Lung (tissue), 12 donors: ENCODE measurements around the gene B3GNT9. TPM values are rescaled to one million over a fixed set of nuclear protein-coding genes. Genes with fewer than 3 reads are reported as not detected.

Source experiments
- ATAC-seq: fragments of 200-7000 bp; cut with Tn5 transposase; one replicate; pipeline ENCODE4 v1.9.1; 2020; ENCODE audit warnings: moderate number of reproducible peaks; ENCODE audit not compliant: insufficient read depth, low FRiP score
- DNase-seq, 3 donors: peaks; one replicate each; pipeline ENCODE4 v3.0.0-alpha.2; 2013 to 2017
- H3K27ac ChIP-seq, 2 donors: one replicate each; pipeline ENCODE4 v1.5.1; 2013; ENCODE audit warnings: mild to moderate bottlenecking in 2 of 2, moderate library complexity in 2 of 2, control low read depth in 1 of 2, inconsistent platforms in 1 of 2, low read depth in 1 of 2, low read length in 1 of 2
- H3K27me3 ChIP-seq, 3 donors: one replicate each; pipeline ENCODE4 v1.5.1; 2013; ENCODE audit warnings: low read length in 2 of 3; ENCODE audit not compliant: control insufficient read depth in 3 of 3, insufficient read depth in 3 of 3
- H3K36me3 ChIP-seq, 4 donors: one replicate each; pipeline ENCODE4 v1.5.1; 2013; ENCODE audit warnings: low read length in 4 of 4, mild to moderate bottlenecking in 1 of 4, moderate library complexity in 1 of 4; ENCODE audit not compliant: control insufficient read depth in 4 of 4, insufficient read depth in 4 of 4
- H3K4me1 ChIP-seq, 5 donors: one replicate each; pipeline ENCODE4 v1.5.1; 2013; ENCODE audit warnings: low read length in 5 of 5, mild to moderate bottlenecking in 2 of 5, moderate library complexity in 1 of 5; ENCODE audit not compliant: control insufficient read depth in 5 of 5, insufficient read depth in 5 of 5
- H3K4me3 ChIP-seq: one replicate; pipeline ENCODE4 v1.5.1; 2013; ENCODE audit warnings: mild to moderate bottlenecking, control low read depth, moderate library complexity
- H3K9ac ChIP-seq, 2 donors: one replicate each; pipeline ENCODE4 v1.5.1; 2013; ENCODE audit warnings: low read length in 2 of 2, control low read depth in 1 of 2; ENCODE audit not compliant: insufficient read depth in 1 of 2
- H3K9me3 ChIP-seq, 4 donors: one replicate each; pipeline ENCODE4 v1.5.1; 2013; ENCODE audit warnings: low read length in 3 of 4, mild to moderate bottlenecking in 1 of 4, moderate library complexity in 1 of 4; ENCODE audit not compliant: control insufficient read depth in 4 of 4, insufficient read depth in 3 of 4
- WGBS, 2 donors: extraction: QIAGEN DNeasy Blood & Tissue Kit; methylation state at CpG; one replicate each; pipeline ENCODE4 v1.1.7; 2013; 5-methylcytosine and 5-hydroxymethylcytosine counted together
- polyA plus RNA-seq, 2 donors: library from polyadenylated mRNA; stranded (reverse); fragments of 200-250 nt; gene quantifications; one replicate each; pipeline ENCODE4 v1.2.1, GENCODE V29; 2013
- total RNA-seq, 2 donors: library from RNA; depleted of rRNA in 1 of 2; stranded (reverse); fragments of >200 nt in 1 of 2; gene quantifications; one replicate each; pipeline ENCODE4 v1.2.1, GENCODE V29; 2014 to 2021
- TF ChIP-seq, protein P1 (sequence below): IDR thresholded peaks from 2 replicates; pipeline ENCODE4 v1.5.1; 2012; ENCODE audit warnings: mild to moderate bottlenecking; ENCODE audit errors: control extremely low read depth, extremely low read depth
- donor health status: control.
- donor health status: control.
- donor health status: Bipolar disorder and iron deficiency.
- donor health status: healthy.
- donor health status: DM: yes; HTN: yes; CAD: no.

Gene B3GNT9
- total and polyA plus RNA-seq, 4 donors, result 8.4 to 22.9 (median 14.5) TPM

DNA sequence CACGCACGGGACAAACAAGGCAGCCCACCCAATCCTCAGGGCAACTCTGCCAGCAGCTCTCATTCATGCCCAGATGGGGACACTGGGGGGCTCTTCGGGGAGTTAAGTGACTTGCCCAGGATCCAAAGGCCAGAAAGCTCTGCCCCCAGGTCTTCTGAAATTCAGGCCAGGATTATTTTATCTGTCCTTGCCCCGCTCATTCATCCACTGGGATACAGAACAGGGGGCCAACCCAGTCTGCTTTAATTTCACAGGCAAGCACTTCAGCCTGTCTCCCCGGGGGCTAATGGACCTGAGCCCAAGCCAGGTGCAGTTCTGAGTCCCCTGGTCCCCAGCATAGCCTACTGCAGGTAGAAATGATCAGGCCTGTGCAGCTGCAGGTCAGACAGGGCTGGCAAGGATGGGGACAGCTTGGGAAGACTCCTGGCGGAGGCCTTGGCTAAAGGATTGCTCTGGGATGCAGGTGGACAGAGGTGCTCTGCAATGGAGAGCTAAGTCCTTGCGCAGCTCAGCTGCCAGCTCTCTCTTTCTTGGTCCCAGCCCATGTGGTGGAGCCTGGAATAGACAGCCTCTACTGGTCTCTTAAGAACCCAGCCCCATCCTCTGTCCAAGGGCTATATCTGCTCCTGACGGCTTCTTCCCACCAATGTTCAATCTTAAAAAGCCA is 766 bp upstream of the B3GNT9 start:
- no peak for ATAC-seq
- WGBS, 2 donors, result 61 to 65% methylated on average over 8 of the region's 8 CpGs
- Histone ChIP-seq H3K27ac (no peak overlapping the region), H3K27me3 (peaks cover 0 to 25% (median 19%) of the 10 kb centered on the region in 3 donors), H3K4me3 (no peak overlapping the region), H3K9ac (no peak overlapping the region), H3K36me3 (peaks cover 0 to 19% (median 9%) of the 10 kb centered on the region in 4 donors), H3K4me1 (peaks cover 0 to 24% (median 4%) of the 10 kb centered on the region in 5 donors), H3K9me3 (no peaks in the 10 kb centered on the region)
- DNase-seq, result no peak
- TF ChIP-seq, protein P1, sequence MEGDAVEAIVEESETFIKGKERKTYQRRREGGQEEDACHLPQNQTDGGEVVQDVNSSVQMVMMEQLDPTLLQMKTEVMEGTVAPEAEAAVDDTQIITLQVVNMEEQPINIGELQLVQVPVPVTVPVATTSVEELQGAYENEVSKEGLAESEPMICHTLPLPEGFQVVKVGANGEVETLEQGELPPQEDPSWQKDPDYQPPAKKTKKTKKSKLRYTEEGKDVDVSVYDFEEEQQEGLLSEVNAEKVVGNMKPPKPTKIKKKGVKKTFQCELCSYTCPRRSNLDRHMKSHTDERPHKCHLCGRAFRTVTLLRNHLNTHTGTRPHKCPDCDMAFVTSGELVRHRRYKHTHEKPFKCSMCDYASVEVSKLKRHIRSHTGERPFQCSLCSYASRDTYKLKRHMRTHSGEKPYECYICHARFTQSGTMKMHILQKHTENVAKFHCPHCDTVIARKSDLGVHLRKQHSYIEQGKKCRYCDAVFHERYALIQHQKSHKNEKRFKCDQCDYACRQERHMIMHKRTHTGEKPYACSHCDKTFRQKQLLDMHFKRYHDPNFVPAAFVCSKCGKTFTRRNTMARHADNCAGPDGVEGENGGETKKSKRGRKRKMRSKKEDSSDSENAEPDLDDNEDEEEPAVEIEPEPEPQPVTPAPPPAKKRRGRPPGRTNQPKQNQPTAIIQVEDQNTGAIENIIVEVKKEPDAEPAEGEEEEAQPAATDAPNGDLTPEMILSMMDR, result no peak

DNA sequence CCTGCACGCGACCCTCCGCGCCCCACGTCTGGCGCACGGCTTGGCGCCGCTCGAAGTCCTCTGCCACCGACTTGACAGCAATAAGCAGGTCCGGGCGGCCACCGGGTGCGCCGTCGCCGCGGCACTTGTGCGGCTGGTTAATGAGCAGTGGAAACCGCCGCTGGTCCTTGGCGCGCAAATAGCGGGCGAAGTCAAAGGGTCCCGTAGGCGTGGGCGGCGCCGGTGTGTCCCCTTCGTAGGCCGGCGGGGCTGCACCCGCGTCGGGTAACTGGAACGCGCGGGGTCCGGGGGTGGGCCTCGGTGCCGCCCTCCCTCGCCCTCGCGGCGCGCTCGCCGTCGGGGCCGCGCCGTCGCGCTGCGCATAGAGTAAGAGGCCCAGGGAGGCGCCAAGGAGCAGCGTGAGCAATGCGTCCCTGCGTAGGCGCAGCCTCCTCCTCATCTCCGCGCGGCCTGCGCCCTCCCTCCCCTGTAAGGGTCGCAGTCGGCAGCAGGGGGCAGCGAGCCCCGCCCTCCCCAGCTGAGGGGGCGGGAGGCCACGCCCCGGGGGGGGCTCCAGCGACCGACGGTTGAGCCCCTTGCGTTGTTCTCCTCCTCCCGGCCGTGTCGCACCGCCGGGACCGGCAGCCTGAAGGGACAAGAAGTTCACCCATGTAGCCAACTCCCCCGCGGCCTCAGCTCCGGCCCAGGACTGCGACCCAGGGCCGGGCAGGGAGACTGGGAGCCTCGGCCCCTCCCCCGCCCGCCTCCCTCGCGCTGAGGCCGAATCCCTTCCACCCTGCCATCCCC is 558 bp downstream of the B3GNT9 start:
- TF ChIP-seq, protein P1, result no peak
- H3K9ac ChIP-seq, result no peak overlapping the region

DNA sequence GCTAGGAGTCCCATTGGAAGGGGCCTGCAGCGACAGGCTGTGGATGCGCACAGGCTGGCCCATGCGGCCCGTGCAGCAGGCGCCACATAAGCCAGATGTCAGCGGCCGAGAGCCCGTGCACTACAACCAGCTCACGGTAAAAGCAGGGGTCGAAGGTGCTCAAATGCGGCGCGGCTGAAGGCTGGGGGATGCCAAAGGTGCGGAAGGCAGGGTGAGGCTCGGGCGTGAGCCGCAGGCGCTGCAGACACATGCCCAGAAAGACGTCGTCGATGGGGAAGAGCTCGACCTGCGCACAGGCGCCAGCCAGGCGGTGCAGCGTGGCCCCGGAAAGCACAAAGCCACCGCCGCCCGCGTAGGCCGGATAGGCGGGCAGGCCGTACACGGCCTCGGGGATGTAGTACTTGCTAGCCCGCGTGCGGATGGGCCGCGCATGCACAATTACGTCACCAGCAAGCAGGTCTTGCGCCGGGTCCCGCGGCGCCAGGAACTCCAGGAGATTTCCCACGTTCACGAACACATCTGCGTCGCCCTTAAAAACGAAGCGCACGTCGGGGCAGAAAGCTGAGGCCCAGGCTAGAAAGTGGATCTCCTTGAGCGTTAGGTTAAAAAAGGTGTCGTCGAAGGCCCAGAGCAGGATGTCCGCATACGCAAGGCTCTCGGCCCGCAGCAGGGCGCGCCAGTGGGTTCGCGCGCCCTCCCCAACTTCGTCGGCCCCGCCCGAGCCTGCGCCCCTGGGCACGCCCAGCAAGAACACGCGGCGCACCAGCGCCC is 1.3 kb downstream of the B3GNT9 start:
- WGBS, 2 donors, result 67 to 71% methylated on average over 77 of the region's 77 CpGs
- DNase-seq (no peak), ATAC-seq (no peak)
- Histone ChIP-seq H3K9me3 (no peaks in the 10 kb centered on the region), H3K4me3 (no peak overlapping the region), H3K9ac (no peak overlapping the region), H3K27me3 (peaks cover 0 to 13% (median 8%) of the 10 kb centered on the region in 3 donors), H3K36me3 (peaks cover 5 to 39% (median 25%) of the 10 kb centered on the region in 4 donors), H3K4me1 (peaks cover 0 to 15% (median 4%) of the 10 kb centered on the region in 5 donors), H3K27ac (no peak overlapping the region)
- TF ChIP-seq, protein P1, result no peak

More for the DNA sequence above, 558 bp downstream of the B3GNT9 start:
- WGBS, 2 donors, result 4 to 9% methylated on average over 67 to 94 of the region's 94 CpGs
- H3K27me3 ChIP-seq, result peaks cover 0 to 14% (median 9%) of the 10 kb centered on the region in 3 donors
- peak; percentile 68 for ATAC-seq
- H3K9me3 ChIP-seq, result no peaks in the 10 kb centered on the region
- peak; percentile 84 to 94 (median 88) for DNase-seq
- peaks cover 0 to 18% (median 4%) of the 10 kb centered on the region in 5 donors for H3K4me1 ChIP-seq
- peak overlapping the region; percentile 60 for H3K4me3 ChIP-seq
- peaks cover 0 to 31% (median 21%) of the 10 kb centered on the region in 4 donors for H3K36me3 ChIP-seq
- peak overlapping the region; percentile 65 to 78 for H3K27ac ChIP-seq
